GM18858 (cell line): ENCODE measurements around the gene CCDC86.

Experiments
- ATAC-seq: cut with Tn5 transposase; IDR thresholded peaks from one replicate; pipeline ENCODE4 v1.9.1; 2021; ENCODE audit not compliant: unreplicated experiment

CCDC86 gene

GRCh38 chr11:60889869-60890311 lies 48.0 kb downstream of the CCDC86 start:
- no peak for ATAC-seq

GRCh38 chr11:60890696-60891095 lies 48.8 kb downstream of the CCDC86 start:
- ATAC-seq, result no peak

- no peak for ATAC-seq
Observed at GRCh38 chr11:60891103-60891741, 49.3 kb downstream of the CCDC86 start.

GRCh38 chr11:60895687-60896086 lies 53.8 kb downstream of the CCDC86 start:
- ATAC-seq, result no peak

- no peak for ATAC-seq
Observed at GRCh38 chr11:60897496-60897895, 55.6 kb downstream of the CCDC86 start.

GRCh38 chr11:60899046-60899936 lies 57.4 kb downstream of the CCDC86 start:
- no peak for ATAC-seq

- ATAC-seq, result no peak
Observed at GRCh38 chr11:60899977-60900376, 58.1 kb downstream of the CCDC86 start.
